ENCODE data around the gene UBE2H.
"Not testable (repeated sequence)": the region's sequence is repeated elsewhere in the genome, so short reads cannot be mapped to it uniquely, and the experiment has no call there.

Gene UBE2H

DNA sequence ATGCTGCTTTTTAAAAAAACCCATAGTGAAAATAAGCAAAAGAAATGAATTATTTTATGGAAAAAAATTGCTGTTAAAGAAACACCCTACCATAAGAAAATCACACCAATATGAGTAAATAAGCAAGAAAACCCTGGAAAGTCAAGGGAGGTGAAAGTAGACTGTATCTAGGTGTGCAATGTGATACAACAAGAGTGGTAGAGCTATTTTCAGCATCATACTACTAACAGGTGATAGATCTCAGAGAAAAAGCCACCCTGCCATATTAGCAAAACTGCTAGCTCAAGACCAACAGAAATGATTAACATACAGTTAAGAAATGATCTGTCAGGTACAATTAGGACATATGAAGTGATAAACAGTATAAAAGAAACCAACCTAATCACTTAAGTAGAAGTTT lies 54.8 kb downstream of the UBE2H start:
- no peak for TF ChIP-seq ZFX (IDR thresholded peaks at IDR 0.05)
- TF ChIP-seq, protein P1, sequence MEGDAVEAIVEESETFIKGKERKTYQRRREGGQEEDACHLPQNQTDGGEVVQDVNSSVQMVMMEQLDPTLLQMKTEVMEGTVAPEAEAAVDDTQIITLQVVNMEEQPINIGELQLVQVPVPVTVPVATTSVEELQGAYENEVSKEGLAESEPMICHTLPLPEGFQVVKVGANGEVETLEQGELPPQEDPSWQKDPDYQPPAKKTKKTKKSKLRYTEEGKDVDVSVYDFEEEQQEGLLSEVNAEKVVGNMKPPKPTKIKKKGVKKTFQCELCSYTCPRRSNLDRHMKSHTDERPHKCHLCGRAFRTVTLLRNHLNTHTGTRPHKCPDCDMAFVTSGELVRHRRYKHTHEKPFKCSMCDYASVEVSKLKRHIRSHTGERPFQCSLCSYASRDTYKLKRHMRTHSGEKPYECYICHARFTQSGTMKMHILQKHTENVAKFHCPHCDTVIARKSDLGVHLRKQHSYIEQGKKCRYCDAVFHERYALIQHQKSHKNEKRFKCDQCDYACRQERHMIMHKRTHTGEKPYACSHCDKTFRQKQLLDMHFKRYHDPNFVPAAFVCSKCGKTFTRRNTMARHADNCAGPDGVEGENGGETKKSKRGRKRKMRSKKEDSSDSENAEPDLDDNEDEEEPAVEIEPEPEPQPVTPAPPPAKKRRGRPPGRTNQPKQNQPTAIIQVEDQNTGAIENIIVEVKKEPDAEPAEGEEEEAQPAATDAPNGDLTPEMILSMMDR (conservative IDR thresholded peaks at IDR 0.05) = no peak
- no peak overlapping the region for H3K27ac ChIP-seq

DNA sequence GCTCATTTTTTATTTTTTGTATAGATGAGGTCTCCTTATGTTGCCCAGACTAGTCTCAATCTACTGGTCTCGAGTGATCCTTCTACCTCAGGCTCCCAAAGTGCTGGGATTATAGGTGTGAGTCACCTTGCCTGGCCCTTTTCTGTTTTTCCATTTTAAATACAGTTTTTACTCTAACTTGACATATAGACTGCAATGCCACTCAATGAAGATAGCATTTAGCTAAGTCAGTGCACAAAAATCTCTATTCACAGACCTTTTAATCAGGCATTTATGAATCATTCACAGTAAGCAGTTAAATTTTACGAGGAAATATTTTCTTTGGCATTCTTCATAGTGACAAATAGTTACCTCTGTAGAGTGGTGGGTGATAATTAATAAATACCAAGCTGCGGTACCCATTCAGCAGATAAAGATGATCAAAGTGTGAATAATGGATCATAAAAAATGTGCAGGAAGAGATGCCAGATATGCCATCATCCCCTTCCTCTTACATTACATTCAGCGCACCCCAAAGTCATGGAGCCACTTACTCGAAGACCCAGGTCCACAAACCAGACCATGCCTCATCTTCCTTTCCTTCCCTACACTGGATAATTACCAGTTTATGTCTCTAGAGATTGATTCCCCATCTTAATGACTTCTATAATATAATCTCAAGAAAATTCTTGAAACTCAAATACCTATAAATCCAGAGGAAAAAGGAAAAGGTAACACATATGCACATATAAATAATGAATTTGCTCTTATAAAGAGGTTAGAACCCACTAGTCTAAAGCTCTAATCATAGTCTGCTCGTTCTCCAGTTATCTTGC lies 56.0 kb downstream of the UBE2H start:
- no peak overlapping the region for H3K27ac ChIP-seq
- TF ChIP-seq ZFX (IDR thresholded peaks at IDR 0.05) = no peak
- TF ChIP-seq, protein P1 (conservative IDR thresholded peaks at IDR 0.05) = no peak

DNA sequence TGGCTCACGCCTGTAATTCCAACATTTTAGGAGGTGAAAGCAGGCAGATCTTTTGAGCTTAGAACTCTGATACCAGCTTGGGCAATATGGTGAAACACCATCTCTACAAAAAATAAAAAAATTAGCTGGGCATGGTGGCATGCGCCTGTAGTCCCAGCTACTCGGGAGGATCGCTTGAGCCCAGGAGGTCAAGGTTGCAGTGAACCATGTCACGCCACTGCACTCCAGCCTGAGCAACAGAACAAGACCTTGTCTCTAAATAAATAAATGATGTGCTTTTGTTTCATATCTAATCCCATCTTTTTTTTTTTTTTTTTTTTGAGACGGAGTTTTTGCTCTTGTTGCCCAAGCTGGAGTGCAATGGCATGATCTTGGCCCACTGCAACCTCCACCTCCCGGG lies 58.6 kb downstream of the UBE2H start:
- H3K27ac ChIP-seq = not testable (repeated sequence)

DNA sequence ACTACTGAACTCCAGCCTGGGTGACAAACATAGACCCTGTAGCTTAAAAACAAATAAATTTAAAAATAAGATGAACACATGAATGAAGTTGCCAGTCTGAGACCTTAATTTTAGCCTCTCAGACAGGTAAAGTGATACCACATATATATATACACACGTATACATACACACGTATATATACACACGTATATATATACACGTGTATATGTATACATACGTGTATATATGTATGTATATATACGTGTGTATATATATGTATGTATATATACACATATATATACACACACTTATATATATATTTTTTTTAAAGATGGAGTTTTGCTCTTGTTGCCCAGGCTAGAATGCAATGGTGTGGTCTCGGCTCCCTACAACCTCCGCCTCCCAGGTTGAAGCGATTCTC lies 62.7 kb downstream of the UBE2H start:
- no peak overlapping the region for H3K27ac ChIP-seq
- TF ChIP-seq, protein P1 (conservative IDR thresholded peaks at IDR 0.05) = no peak
- no peak for TF ChIP-seq ZFX (IDR thresholded peaks at IDR 0.05)

DNA sequence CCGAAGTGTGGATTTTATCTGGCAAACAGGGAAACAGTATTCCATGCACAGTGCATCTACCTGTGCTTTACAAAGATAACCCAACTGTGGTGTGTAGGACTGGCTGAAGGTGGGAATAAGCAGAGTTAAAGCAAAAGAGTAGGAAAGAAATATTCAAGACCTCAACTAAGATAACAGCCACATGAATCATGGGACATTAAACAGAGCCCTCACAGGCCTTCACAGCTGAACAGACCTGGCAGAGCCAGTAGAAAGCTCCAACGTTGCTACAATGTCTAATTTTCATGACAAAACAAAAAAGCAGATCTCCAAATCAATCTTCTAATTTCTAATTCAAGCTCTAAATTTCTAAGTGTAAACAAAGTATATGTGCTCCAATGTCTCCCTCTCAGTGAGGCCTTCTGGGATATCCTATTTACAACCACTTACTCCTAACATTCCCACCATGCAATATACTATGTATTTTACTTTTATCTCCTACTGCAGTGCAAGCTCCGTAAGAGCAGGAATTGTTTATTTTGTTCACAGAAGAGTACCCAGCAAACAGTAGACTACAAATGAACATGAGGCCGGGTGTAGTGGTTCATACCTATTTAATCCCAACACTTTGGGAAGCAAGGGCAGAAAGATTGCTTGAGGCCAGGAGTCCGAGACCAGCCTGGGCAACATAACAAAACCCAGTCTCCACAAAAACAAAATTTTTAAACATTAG lies 63.5 kb downstream of the UBE2H start:
- H3K27ac ChIP-seq = no peak overlapping the region
- TF ChIP-seq ZFX (IDR thresholded peaks at IDR 0.05) = no peak
- TF ChIP-seq, protein P1 (conservative IDR thresholded peaks at IDR 0.05) = no peak

DNA sequence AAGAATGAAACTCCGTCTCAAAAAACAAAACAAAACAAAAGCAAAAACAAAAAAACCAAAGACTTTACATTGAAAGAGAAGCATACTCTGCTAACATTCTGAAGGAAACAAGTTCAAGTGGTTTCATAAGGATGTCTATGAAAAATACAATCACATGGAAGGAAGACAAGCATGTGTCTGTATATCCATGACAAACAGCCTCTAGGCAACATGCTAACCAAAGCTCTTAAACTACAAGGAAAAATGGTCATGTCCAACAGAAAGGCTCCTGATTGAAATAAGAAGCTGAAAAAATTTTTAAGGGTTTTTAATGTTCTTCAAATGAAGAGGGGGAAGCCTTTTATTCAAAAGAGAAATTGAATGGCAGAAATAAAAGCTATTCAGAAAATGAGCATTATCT lies 64.9 kb downstream of the UBE2H start:
- no peak overlapping the region for H3K27ac ChIP-seq
- TF ChIP-seq, protein P1 (conservative IDR thresholded peaks at IDR 0.05) = no peak
- no peak for TF ChIP-seq ZFX (IDR thresholded peaks at IDR 0.05)

DNA sequence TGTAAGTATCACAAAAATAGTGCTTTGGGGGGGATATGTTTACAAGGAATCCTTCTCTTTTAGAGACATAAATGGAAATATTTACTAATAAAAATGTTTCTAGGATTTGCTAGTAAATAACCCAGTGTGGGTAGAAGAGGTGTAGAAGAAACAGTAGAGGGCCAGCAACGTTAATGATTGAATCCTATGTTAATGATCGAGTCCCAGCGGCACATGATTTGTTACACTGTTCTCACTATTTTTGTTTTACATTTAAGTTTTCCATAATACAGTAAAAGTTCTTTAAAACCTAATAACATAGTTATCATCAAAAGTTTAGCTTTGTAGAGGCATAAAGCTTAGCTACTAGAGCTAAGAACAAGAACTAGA lies 66.0 kb downstream of the UBE2H start:
- no peak overlapping the region for H3K27ac ChIP-seq
- TF ChIP-seq ZFX (IDR thresholded peaks at IDR 0.05) = no peak
- TF ChIP-seq, protein P1 (conservative IDR thresholded peaks at IDR 0.05) = no peak

Data from C4-2B (cell line).